Right kidney (tissue), 9 donors: Measurements from ENCODE around the gene MYH13.

Experiments used
- DNase-seq: peaks from one replicate; pipeline ENCODE4 v3.0.0-alpha.2; 2016
- long read RNA-seq, 8 donors: transcript quantifications; one replicate each; lab custom pipeline, GENCODE V29; 2026

Gene MYH13
- long read RNA-seq, donor 1 = 0 reads
- long read RNA-seq, donor 2 = 0 reads
- long read RNA-seq, donor 3 = 0 reads
- long read RNA-seq, donor 4 = 0 reads
- long read RNA-seq, donor 5 = 0 reads
- long read RNA-seq, donor 6 = 0 reads
- long read RNA-seq, donor 7 = 0 reads
- long read RNA-seq, donor 8 = 0 reads

DNA sequence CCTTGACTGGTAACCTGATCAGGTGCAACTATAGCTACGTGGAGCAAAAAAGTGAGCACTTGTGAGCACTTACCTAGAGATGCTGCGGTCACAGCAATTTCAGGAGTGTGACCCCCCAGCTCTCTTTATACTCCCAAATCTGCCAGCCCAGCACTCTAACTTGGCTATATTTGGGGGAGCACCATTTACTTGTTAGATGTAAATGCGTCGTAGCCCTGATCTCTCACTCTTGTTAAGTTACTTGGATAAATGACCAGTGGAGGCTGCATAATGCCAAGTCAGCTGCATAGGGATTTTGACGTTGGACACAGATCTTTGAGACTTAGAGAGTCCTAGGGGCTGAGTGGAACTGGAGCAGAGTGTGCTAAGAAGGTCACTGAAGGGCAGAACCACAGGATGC lies at the start of gene MYH13:
TSS of gene MYH13 (minus strand) at position 101 of the 400 bp plus-strand sequence. CDS start 8,476 bp downstream, outside the sequence.
- no peak for DNase-seq

- DNase-seq = no peak
Observed at GRCh38 chr17:10421900-10422542, 49.2 kb upstream of the MYH13 start, which contains the start of gene MYH8. Gene MYH8, minus strand, starts transcription at chr17:10421950. Its CDS starts 1,723 bp downstream, at chr17:10420227.

DNA sequence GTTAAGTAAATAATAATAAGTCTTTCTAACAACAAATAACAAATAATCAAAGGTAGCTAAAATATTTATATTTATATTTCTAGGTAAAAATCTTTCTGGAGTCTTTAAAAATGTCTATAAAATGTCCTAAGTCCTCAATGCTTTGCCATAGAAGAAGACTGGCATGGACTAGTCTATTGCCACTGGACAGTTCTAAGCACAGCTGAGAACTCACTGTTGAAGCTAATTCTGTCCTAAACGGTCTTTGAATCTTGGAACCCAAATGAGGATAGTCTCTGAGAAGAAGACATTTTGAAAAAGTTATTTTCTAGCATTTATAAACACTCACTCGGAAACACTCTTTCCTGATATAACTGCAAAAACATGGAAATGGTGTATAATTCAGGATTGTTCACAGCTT lies 48.4 kb upstream of the MYH13 start:
- DNase-seq = no peak

DNA sequence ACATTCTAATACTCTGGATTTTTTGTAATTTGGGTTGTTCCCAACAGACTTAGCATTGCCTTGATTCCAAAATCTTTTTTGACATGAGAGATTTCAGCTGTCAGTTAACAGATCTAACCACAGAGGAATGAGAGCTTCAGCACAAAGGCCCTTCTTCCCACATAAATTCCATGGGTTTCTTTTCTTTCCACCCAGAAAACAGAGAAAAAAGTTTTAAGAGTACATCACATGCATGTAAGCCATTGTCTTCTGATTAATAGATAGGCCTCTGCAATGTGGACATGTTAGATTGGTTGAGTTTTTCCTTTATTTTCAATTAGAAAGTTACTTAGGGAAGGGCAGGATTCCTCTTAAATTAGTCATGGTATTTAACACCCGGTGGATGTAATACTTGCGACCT lies 48.0 kb upstream of the MYH13 start:
- no peak for DNase-seq

GRCh38 chr17:10417431-10417830 lies 44.6 kb upstream of the MYH13 start:
- no peak for DNase-seq

DNA sequence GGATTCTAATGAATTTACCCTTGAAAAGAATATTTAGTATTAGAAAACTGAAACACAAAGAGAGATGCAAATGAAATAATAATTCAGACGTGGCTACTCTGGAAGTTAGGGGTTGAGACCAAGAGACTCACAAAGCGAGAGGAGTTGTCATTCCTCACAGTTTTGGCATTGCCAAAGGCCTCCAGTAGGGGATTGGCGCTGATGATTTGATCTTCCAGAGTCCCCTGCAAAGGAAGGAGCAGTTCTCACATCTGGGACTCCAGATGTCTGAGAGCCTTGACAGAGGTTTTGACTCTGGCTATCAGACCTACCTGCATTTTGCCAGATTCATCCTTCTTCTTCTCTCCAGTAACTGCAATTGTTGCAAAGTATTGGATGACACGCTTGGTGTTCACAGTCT lies 42.4 kb upstream of the MYH13 start:
- no peak for DNase-seq

GRCh38 chr17:10403589-10403988 lies 30.8 kb upstream of the MYH13 start:
- DNase-seq = no peak

DNA sequence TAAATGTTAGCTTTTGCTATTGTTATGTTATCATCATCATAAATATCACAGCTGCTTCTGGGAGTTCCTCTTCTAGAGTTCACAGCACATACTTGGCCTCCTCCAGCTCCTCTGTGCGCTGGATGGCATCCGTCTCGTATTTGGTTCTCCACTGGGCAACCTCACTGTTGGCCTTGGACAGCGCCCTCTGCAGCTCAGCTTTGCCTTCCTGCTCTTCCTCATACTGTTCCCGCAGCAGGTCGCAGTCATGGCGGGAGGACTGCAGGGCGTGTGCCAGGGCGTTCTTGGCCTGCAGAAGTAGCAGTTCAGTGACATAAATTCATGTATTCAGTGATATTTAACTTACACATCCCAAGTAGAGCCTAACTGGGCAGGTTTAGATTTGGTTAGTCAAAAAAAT lies 25.5 kb upstream of the MYH13 start:
- no peak for DNase-seq

DNA sequence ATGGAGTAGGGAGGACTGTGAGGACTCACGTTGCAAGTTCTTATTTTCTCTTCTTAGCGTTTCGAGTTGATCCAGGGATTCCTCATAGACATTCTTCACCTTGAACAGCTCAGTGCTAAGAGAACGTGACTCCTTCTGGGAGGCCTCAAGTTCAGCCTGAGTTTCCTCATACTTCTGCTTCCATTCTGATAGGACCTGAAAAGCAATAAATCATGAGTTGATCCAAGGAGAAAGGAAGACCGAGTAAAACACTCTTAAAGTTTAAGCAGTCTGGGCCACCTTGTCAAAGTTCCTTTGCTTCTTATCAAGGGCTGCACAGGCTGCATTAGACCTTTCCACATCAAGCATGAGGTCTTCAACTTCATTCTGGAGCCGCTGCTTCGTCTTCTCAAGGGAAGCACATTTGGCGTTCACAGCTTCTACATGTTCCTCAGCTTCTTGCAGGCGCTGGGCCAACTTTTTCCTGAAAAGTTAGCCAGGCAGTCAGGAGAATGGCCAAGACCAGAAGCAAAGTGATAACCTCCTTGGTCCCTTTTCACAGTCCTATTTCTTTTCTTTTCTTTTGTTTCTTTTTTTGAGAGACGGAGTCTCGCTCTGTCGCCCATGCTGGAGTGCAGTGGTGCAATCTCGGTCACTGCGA lies 23.8 kb upstream of the MYH13 start:
- no peak for DNase-seq

- no peak for DNase-seq
Observed at GRCh38 chr17:10394201-10394887, 21.5 kb upstream of the MYH13 start.

- DNase-seq = no peak
Observed at GRCh38 chr17:10392880-10393279, 20.1 kb upstream of the MYH13 start.

GRCh38 chr17:10385871-10386270 lies 13.1 kb upstream of the MYH13 start:
- DNase-seq = no peak

DNA sequence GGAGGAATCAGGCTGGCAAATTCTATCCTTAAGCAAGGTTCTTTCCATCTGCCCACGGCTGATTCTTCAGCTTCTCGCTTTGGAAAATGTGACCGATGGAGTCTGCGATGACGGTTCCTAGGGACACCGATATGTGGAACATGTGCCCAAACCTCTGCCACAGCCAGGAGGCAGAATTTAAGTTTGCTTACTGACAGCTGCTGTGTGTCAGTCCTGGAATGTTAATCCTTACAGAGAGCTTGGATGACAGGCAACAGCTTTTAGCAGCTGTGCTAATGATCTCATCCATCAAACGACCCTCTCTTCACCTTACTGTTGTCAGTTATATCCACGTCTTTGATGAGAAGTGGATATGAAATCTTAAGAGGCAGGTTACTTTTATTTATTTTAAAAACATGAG lies 11.4 kb upstream of the MYH13 start:
- peak; percentile 32 for DNase-seq

GRCh38 chr17:10380631-10381408 lies 8.0 kb upstream of the MYH13 start:
- no peak for DNase-seq

DNA sequence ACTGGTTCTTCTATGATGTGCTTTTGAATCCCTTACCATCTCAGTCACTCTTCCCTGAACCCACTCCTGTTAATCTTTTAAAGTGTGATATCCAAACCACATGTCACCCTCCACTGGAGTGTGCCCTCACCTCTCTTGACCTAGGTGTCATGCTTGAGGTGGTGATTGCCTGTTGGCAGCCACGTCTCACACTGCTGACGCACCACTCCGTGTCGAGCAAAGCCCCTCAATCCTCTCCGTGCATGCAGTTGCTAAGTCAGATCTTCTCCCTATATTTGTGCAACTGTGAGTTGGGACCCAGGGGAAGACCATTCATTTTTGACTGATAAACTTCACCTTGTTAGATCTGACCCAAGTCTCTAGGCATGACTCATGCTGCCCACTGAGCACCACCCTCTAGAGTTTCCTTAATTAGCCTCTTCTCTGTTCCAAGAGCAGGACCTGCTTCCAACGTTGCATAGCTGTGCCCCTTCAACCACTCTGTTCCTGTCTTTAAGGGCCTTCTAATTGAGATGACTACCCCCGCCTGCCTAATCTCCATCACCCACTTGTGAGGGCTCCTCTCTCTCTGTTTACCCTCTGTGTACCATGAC lies 2.7 kb downstream of the MYH13 start:
- DNase-seq = no peak

GRCh38 chr17:10369239-10369638 lies 3.6 kb downstream of the MYH13 start:
- no peak for DNase-seq

DNA sequence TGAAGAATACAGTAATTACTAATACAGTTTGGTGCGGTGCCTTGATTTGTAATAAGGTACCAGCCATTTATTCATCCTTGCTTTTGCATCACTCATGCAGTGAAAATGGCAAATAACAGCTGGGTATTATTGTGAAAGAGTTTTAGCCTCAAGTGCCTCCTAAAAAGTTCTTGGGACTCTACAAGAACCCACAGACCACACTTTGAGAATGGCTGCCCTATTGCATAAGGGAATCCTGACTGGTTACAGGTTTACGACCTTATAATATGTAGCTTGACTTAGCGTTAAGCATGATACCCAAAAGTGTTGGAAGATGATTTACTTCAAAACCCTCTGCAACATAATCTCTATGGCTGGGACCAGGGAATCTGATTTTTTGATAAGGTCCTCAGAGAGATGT lies 4.2 kb downstream of the MYH13 start:
- DNase-seq = no peak

DNA sequence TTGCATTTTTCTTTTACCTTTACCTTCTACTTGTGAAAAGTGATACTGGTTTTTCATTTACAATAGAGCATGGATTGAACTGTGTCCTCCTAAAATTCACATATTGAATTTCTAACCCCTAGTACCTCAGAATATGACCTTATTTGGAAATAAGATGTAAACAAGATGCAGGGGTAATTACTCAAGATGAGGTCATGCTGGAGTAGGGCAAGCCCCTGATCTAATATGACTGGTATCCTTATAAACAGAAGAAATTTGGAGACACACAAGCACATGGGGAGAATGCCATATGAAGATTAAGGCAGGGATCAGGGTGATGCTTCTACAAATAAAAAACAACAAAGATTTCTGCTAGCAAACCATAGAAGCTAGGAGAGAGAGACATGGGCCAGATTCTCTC lies 12.2 kb downstream of the MYH13 start:
- no peak for DNase-seq

DNA sequence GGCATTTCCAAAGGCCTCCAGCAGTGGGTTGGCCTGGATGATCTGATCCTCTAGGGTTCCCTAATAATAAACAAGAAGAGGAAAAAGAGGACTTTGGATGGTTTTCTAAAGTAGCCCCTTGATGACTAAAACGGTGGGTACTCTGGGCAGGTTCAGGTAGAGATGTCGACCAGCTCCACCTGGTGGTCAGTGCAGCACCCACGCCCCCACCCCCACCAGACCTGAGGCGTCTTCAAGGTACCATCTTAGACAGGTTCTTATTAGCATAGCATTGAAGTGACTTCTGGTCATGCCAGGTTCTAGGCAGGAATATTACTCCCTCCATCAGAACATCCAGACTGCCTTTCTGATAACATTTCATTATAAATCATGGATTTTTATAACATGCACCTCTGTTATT lies 15.0 kb downstream of the MYH13 start:
- DNase-seq = no peak

DNA sequence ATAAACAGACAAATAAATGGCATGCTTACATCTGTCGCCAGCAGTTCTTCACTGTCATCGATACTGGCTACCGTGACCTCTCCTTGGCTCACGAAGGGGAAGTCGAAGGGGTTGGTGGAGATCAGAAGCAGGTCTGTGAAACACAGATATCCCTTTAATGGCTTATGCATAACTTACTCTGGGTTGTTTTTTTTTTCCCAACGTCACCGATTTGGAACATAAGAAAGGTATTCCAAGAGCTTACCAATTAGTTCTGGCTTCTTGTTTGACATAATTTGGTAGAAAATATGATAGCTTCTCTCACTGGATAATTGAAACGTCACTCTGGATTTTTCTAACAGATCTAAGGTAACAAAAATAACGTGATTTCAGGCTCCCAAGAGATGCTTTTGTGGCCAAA lies 18.2 kb downstream of the MYH13 start:
- DNase-seq = no peak

DNA sequence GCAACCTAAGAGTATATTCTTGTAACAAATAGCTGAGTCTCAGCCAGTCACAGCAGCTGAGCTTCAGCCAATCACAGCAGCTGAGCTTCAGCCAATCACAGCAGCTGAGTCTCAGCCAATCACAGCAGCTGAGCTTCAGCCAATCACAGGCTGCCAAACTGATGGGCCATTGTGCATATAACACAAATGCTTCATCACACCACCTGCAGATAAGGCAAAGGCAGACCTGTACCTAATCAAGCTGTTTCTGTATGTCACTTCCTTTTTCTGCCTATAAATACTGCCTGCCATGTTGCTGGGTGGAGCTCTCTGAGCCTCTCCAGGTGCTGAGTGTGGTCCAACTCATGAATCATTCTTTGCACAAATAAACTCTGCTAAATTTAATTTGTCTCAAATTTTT lies 19.9 kb downstream of the MYH13 start:
- no peak for DNase-seq

DNA sequence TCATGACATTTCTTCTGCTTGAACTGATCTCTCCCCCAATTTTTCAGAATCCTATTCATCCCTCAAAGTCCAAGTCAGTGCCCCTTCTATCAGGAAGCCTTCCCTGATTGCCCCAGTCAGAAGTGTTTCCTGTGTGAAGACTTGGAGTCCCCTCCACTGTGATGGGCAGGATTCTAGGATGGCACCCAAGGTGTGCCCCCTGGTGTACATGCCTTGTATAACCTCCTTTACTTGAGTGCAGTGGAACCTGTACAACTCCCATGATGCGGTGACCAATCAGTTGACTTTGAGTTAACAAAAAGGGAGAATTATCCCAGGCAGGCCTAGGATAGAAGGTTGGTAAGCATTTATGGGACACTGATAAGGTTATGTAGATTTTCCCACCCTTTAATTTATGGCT lies 23.4 kb downstream of the MYH13 start:
- no peak for DNase-seq
